GM12864 (cell line): ENCODE data around the gene MAEA.

Source experiments
- DNase-seq: peaks from one replicate; pipeline ENCODE4 v3.0.0-alpha.2; 2011; ENCODE audit warnings: low read depth
- H3K4me3 ChIP-seq: 2 replicates; pipeline ENCODE4 v1.5.1; 2011; ENCODE audit warnings: mild to moderate bottlenecking, low read depth, low read length, control low read depth
- CTCF ChIP-seq: IDR thresholded peaks from 2 replicates; pipeline ENCODE4 v1.5.1; 2011; ENCODE audit warnings: low read depth, mild to moderate bottlenecking, moderate library complexity, low read length, control low read depth, inconsistent platforms; ENCODE audit errors: missing control alignments

Gene MAEA

GRCh38 chr4:1385373-1386340 lies 96.0 kb downstream of the MAEA start:
- TF ChIP-seq CTCF = no peak
- H3K4me3 ChIP-seq = no peak overlapping the region
- DNase-seq = no peak
